ENCODE measurements around the gene SLC8A3. TPM values are rescaled to one million over a fixed set of nuclear protein-coding genes. Genes with fewer than 3 reads are reported as not detected.

Gene SLC8A3
- total RNA-seq, 4 donors from 2014 or later: 0.19 to 1.1 (median 0.66) TPM

GRCh38 chr14:70203686-70204085 is 14.9 kb upstream of the SLC8A3 start:
- no peak for TF ChIP-seq CTCF (IDR thresholded peaks at IDR 0.05; ENCODE audit: low read depth)

GRCh38 chr14:70201994-70202393 is 13.2 kb upstream of the SLC8A3 start:
- TF ChIP-seq CTCF (IDR thresholded peaks at IDR 0.05; ENCODE audit: low read depth): no peak

GRCh38 chr14:70193396-70193795 is 4.6 kb upstream of the SLC8A3 start:
- no peak for TF ChIP-seq CTCF (IDR thresholded peaks at IDR 0.05; ENCODE audit: low read depth)

GRCh38 chr14:70192915-70193314 is 4.2 kb upstream of the SLC8A3 start:
- no peak for TF ChIP-seq CTCF (IDR thresholded peaks at IDR 0.05; ENCODE audit: low read depth)

- TF ChIP-seq CTCF (IDR thresholded peaks at IDR 0.05; ENCODE audit: low read depth): no peak
Measured at GRCh38 chr14:70190156-70190555, 1.4 kb upstream of the SLC8A3 start.

- no peak for TF ChIP-seq CTCF (IDR thresholded peaks at IDR 0.05; ENCODE audit: low read depth)
Measured at GRCh38 chr14:70189456-70190077, 816 bp upstream of the SLC8A3 start.

GRCh38 chr14:70188322-70188658 is 461 bp downstream of the SLC8A3 start:
- no peak for TF ChIP-seq CTCF (IDR thresholded peaks at IDR 0.05; ENCODE audit: low read depth)

Measured in subcutaneous adipose tissue (tissue), 4 donors.